Astrocyte (in vitro differentiated cells and primary cell): ENCODE results near the gene ACYP2. TPM values are rescaled to one million over a fixed set of nuclear protein-coding genes. Genes with fewer than 3 reads are reported as not detected.

Source experiments
- DNase-seq: peaks from one replicate; pipeline ENCODE4 v3.0.0-alpha.2; 2010; ENCODE audit warnings: low read depth
- FAIRE-seq: peaks from 2 replicates; lab custom pipeline; 2011; peaks lifted over from hg19 to GRCh38; lab: Jason Lieb, UNC
- H2AFZ ChIP-seq: 2 replicates; pipeline ENCODE4 v1.6.0; 2012; ENCODE audit warnings: low read depth, low read length, inconsistent platforms
- H3K27ac ChIP-seq: 2 replicates; pipeline ENCODE4 v1.5.1; 2011; ENCODE audit warnings: low read depth, low read length, inconsistent platforms
- H3K27me3 ChIP-seq: 2 replicates; pipeline ENCODE4 v1.6.0; 2011; ENCODE audit warnings: low read length, inconsistent platforms; ENCODE audit not compliant: insufficient read depth
- H3K36me3 ChIP-seq: 2 replicates; pipeline ENCODE4 v1.5.1; 2011; ENCODE audit warnings: low read length, inconsistent platforms; ENCODE audit not compliant: insufficient read depth
- H3K4me1 ChIP-seq: 2 replicates; pipeline ENCODE4 v1.5.1; 2011; ENCODE audit warnings: low read length, inconsistent platforms; ENCODE audit not compliant: insufficient read depth
- H3K4me2 ChIP-seq: 2 replicates; pipeline ENCODE4 v1.6.0; 2012; ENCODE audit warnings: low read length, inconsistent platforms
- H3K4me3 ChIP-seq: 2 replicates; pipeline ENCODE4 v1.5.1; 2011; ENCODE audit warnings: low read depth, mild to moderate bottlenecking, low read length, inconsistent platforms; ENCODE audit not compliant: insufficient read depth
- H3K79me2 ChIP-seq: 2 replicates; pipeline ENCODE4 v1.6.0; 2012; ENCODE audit warnings: mild to moderate bottlenecking, low read length, inconsistent platforms; ENCODE audit not compliant: insufficient read depth
- H3K9ac ChIP-seq: 2 replicates; pipeline ENCODE4 v1.6.0; 2012; ENCODE audit warnings: mild to moderate bottlenecking, low read length, inconsistent platforms
- H3K9me3 ChIP-seq: 2 replicates; pipeline ENCODE4 v1.5.1; 2012; ENCODE audit warnings: low read depth, mild to moderate bottlenecking, low read length, inconsistent platforms; ENCODE audit not compliant: insufficient read depth
- H4K20me1 ChIP-seq: 2 replicates; pipeline ENCODE4 v1.6.0; 2012; ENCODE audit warnings: low read length, inconsistent platforms; ENCODE audit not compliant: insufficient read depth
- H3K27ac Mint-ChIP-seq: one replicate; pipeline ENCODE4 v1.8.0; 2021; ENCODE audit warnings: mild to moderate bottlenecking, mixed read lengths; ENCODE audit not compliant: unreplicated experiment
- H3K27me3 Mint-ChIP-seq: one replicate; pipeline ENCODE4 v1.8.0; 2021; ENCODE audit warnings: low read depth, mixed read lengths; ENCODE audit not compliant: unreplicated experiment
- H3K36me3 Mint-ChIP-seq: one replicate; pipeline ENCODE4 v1.8.0; 2021; ENCODE audit warnings: low read depth, mixed read lengths; ENCODE audit not compliant: unreplicated experiment
- H3K4me1 Mint-ChIP-seq: one replicate; pipeline ENCODE4 v1.8.0; 2021; ENCODE audit warnings: low read depth, mixed read lengths; ENCODE audit not compliant: unreplicated experiment
- H3K4me3 Mint-ChIP-seq: one replicate; pipeline ENCODE4 v1.8.0; 2021; ENCODE audit warnings: mild to moderate bottlenecking, moderate library complexity, mixed read lengths; ENCODE audit not compliant: unreplicated experiment
- H3K9me3 Mint-ChIP-seq: one replicate; pipeline ENCODE4 v1.8.0; 2021; ENCODE audit warnings: mild to moderate bottlenecking, mixed read lengths; ENCODE audit not compliant: unreplicated experiment
- EZH2 ChIP-seq: IDR thresholded peaks from 2 replicates; pipeline ENCODE4 v1.6.1; 2012; ENCODE audit warnings: mild to moderate bottlenecking, low read length, inconsistent platforms; ENCODE audit not compliant: insufficient read depth
- total RNA-seq: library from RNA; stranded (reverse); gene quantifications from 2 replicates; pipeline ENCODE4 v1.2.1, GENCODE V29; 2021
- TF ChIP-seq, protein P1 (sequence below): IDR thresholded peaks from 2 replicates; pipeline ENCODE4 v1.5.1; 2011; ENCODE audit warnings: low read depth, mild to moderate bottlenecking, inconsistent platforms, low read length, moderate library complexity; ENCODE audit not compliant: insufficient read depth

The ACYP2 gene
- total RNA-seq, 1 donor from 2014 or later: 6.8 TPM

DNA sequence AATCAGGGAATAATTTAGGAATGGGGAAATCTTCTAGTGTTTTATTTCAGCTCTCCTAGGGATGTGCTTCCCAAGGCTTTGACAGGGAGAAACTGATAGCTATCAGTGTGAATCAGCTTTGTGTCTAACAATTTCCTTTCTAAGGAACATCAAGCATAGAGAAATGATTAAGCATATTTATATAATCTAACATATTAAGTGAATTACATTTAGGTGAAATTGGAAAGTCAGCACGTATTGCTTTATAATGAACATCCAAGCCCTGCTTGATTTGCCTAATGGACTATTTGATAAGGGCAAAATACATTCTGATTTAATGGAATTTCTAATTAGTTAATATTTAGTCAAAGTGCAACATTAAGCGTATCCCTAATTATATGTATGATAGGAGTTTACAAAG is 160.1 kb downstream of the ACYP2 start:
- no peaks in the 10 kb centered on the region for H3K79me2 ChIP-seq
- H3K4me3 ChIP-seq: no peak overlapping the region
- Mint-ChIP-seq H3K27me3 (no peaks in the 10 kb centered on the region), H3K4me1 (peaks cover 11% of the 10 kb centered on the region), H3K9me3 (no peaks in the 10 kb centered on the region), H3K4me3 (no peak overlapping the region), H3K36me3 (peaks cover 2% of the 10 kb centered on the region), H3K27ac (peak overlapping the region; percentile 91)
- no peak for TF ChIP-seq EZH2
- TF ChIP-seq, protein P1, sequence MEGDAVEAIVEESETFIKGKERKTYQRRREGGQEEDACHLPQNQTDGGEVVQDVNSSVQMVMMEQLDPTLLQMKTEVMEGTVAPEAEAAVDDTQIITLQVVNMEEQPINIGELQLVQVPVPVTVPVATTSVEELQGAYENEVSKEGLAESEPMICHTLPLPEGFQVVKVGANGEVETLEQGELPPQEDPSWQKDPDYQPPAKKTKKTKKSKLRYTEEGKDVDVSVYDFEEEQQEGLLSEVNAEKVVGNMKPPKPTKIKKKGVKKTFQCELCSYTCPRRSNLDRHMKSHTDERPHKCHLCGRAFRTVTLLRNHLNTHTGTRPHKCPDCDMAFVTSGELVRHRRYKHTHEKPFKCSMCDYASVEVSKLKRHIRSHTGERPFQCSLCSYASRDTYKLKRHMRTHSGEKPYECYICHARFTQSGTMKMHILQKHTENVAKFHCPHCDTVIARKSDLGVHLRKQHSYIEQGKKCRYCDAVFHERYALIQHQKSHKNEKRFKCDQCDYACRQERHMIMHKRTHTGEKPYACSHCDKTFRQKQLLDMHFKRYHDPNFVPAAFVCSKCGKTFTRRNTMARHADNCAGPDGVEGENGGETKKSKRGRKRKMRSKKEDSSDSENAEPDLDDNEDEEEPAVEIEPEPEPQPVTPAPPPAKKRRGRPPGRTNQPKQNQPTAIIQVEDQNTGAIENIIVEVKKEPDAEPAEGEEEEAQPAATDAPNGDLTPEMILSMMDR: no peak
- H3K4me2 ChIP-seq: no peak overlapping the region
- H3K4me1 ChIP-seq: no peaks in the 10 kb centered on the region
- no peaks in the 10 kb centered on the region for H3K27me3 ChIP-seq
- no peak for DNase-seq
- no peak overlapping the region for H2AFZ ChIP-seq
- no peak for FAIRE-seq
- no peaks in the 10 kb centered on the region for H3K36me3 ChIP-seq
- H3K9me3 ChIP-seq: no peaks in the 10 kb centered on the region
- no peak overlapping the region for H3K9ac ChIP-seq
- H3K27ac ChIP-seq: no peak overlapping the region
- no peaks in the 10 kb centered on the region for H4K20me1 ChIP-seq

DNA sequence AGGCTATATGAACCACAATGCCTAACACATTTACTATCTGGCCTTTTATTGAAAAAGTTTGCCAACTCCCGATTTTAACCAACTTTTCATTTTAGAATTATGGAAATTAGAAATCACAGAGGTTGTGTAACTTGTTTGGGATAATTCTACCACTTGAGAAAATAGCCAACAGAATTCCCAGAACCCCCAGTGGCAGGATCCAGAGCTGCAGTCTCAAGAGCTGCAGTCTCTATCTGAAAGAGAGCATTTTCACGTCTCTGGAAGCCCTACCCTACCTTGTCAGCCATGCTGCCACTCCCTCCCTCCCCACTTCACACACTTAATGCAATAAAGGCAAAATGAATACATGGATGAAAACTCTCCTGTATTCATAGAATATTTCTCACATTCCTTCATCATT is 164.0 kb downstream of the ACYP2 start:
- H3K27ac Mint-ChIP-seq: no peak overlapping the region
- Histone ChIP-seq H3K4me2 (no peak overlapping the region), H3K27me3 (no peaks in the 10 kb centered on the region), H3K4me3 (no peak overlapping the region), H2AFZ (no peak overlapping the region), H3K27ac (no peak overlapping the region), H3K9me3 (no peaks in the 10 kb centered on the region), H3K4me1 (no peaks in the 10 kb centered on the region), H3K9ac (no peak overlapping the region), H3K36me3 (no peaks in the 10 kb centered on the region), H4K20me1 (no peaks in the 10 kb centered on the region), H3K79me2 (no peaks in the 10 kb centered on the region)
- H3K9me3 Mint-ChIP-seq: no peaks in the 10 kb centered on the region
- H3K4me1 Mint-ChIP-seq: peaks cover 6% of the 10 kb centered on the region
- no peak for TF ChIP-seq EZH2
- TF ChIP-seq, protein P1: peak; percentile 20
- no peak overlapping the region for H3K4me3 Mint-ChIP-seq
- FAIRE-seq: no peak
- DNase-seq: no peak
- no peaks in the 10 kb centered on the region for H3K27me3 Mint-ChIP-seq
- H3K36me3 Mint-ChIP-seq: no peaks in the 10 kb centered on the region

DNA sequence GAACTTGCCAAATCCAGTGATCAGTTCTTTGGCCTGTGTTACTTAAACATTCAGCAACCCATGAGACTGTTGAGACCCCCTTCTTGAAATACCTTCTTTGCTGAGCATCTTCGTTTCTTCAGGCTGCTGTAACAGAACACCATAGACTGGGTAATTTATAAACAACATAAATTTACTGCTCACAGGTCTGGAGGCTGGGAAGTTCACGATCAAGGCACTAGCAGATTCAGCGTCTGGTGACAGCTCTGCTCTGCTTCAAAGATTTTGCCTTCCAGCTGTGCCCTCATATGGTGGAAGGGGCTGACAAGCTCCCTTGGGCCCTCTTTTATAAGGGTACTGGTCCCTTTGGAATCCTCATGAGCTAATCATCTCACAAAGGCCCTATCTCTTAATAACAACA is 169.4 kb downstream of the ACYP2 start:
- Mint-ChIP-seq H3K27me3 (peaks cover under 1% of the 10 kb centered on the region), H3K4me1 (no peaks in the 10 kb centered on the region), H3K4me3 (no peak overlapping the region), H3K9me3 (no peaks in the 10 kb centered on the region), H3K27ac (no peak overlapping the region), H3K36me3 (no peaks in the 10 kb centered on the region)
- H3K4me1 ChIP-seq: no peaks in the 10 kb centered on the region
- TF ChIP-seq EZH2: no peak
- TF ChIP-seq, protein P1: no peak
- no peak overlapping the region for H3K27ac ChIP-seq
- no peak overlapping the region for H2AFZ ChIP-seq
- no peak overlapping the region for H3K9ac ChIP-seq
- peaks cover 5% of the 10 kb centered on the region for H3K27me3 ChIP-seq
- H3K4me3 ChIP-seq: no peak overlapping the region
- DNase-seq: no peak
- H3K4me2 ChIP-seq: no peak overlapping the region
- H3K9me3 ChIP-seq: no peaks in the 10 kb centered on the region
- no peaks in the 10 kb centered on the region for H3K36me3 ChIP-seq
- FAIRE-seq: no peak
- no peaks in the 10 kb centered on the region for H4K20me1 ChIP-seq
- no peaks in the 10 kb centered on the region for H3K79me2 ChIP-seq
